Body of pancreas (tissue), 4 donors: ENCODE results near the gene CA5B. TPM values are rescaled to one million over a fixed set of nuclear protein-coding genes. Genes with fewer than 3 reads are reported as not detected.
"Not testable (repeated sequence)": the region's sequence is repeated elsewhere in the genome, so short reads cannot be mapped to it uniquely, and the experiment has no call there.

Source experiments
- ATAC-seq: fragments of 150-250 bp; one replicate; pipeline ENCODE4 v1.9.1; 2016
- DNase-seq, 4 donors: peaks; one replicate each; pipeline ENCODE4 v3.0.0-alpha.2; 2019
- H3K27ac ChIP-seq, 4 donors: fragments of 200-600 bp; sonication (generic); 1 replicate in 3 of 4; 2 replicates in 1 of 4; pipeline versions ENCODE4 v1.5.1 to v1.6.1; 2016 to 2019; ENCODE audit warnings: mild to moderate bottlenecking in 1 of 4, mixed read lengths in 1 of 4, moderate library complexity in 1 of 4
- H3K27me3 ChIP-seq, 2 donors: fragments of 200-600 bp; sonication (generic); one replicate each; pipeline ENCODE4 v1.6.0; 2016; ENCODE audit warnings: mild to moderate bottlenecking in 1 of 2
- H3K36me3 ChIP-seq, 2 donors: fragments of 200-600 bp; sonication (generic); replicated peaks in 1 of 2; 2 replicates each; pipeline ENCODE4 v1.5.1; 2016; ENCODE audit warnings: low read depth in 2 of 2; ENCODE audit not compliant: insufficient read depth in 1 of 2
- H3K4me1 ChIP-seq: fragments of 200-600 bp; sonication (generic); one replicate; pipeline ENCODE4 v1.6.0; 2016
- H3K4me3 ChIP-seq, 2 donors: fragments of 200-600 bp; sonication (generic); 1 replicate in 1 of 2; 2 replicates in 1 of 2; pipeline ENCODE4 v1.5.1; 2016 to 2019
- H3K9me3 ChIP-seq, 3 donors: fragments of 200-600 bp; sonication (generic); 1 replicate in 2 of 3; 2 replicates in 1 of 3; pipeline ENCODE4 v1.5.1; 2016
- POLR2A ChIP-seq, 3 donors: fragments of 450-650 bp; IDR thresholded peaks; one replicate each; pipeline ENCODE4 v1.6.1; 2016; ENCODE audit warnings: antibody characterized with exemption in 3 of 3, mild to moderate bottlenecking in 2 of 3
- WGBS, 2 donors: methylation state at CpG; one replicate each; pipeline ENCODE4 v1.1.5; 2017; 5-methylcytosine and 5-hydroxymethylcytosine counted together
- intact Hi-C: fragments of 100-400 bp; cut with DNase I; formaldehyde crosslinking; loops from one replicate; pipeline ENCODE4 v1.15.1; 2023
- total RNA-seq, 2 donors: library from RNA; depleted of rRNA; stranded (reverse); fragments of >200 nt; gene quantifications; one replicate each; pipeline ENCODE4 v1.1.0, GENCODE V29; 2016
- TF ChIP-seq, protein P1 (sequence below), 7 experiments: fragments of 450-650 bp in 4 of 7; fragments of 200-600 bp in 3 of 7; sonication (generic) in 3 of 7; IDR thresholded peaks; one replicate each; pipeline ENCODE4 v1.5.1; 2016 to 2019; ENCODE audit warnings: antibody characterized with exemption in 7 of 7

The CA5B gene
- total RNA-seq, 2 donors from 2014 or later: 6.2 to 6.6 TPM

- H3K4me1 ChIP-seq: no peaks in the 10 kb centered on the region
- TF ChIP-seq POLR2A (IDR thresholded peaks at IDR 0.05): no peak
- TF ChIP-seq, protein P1, sequence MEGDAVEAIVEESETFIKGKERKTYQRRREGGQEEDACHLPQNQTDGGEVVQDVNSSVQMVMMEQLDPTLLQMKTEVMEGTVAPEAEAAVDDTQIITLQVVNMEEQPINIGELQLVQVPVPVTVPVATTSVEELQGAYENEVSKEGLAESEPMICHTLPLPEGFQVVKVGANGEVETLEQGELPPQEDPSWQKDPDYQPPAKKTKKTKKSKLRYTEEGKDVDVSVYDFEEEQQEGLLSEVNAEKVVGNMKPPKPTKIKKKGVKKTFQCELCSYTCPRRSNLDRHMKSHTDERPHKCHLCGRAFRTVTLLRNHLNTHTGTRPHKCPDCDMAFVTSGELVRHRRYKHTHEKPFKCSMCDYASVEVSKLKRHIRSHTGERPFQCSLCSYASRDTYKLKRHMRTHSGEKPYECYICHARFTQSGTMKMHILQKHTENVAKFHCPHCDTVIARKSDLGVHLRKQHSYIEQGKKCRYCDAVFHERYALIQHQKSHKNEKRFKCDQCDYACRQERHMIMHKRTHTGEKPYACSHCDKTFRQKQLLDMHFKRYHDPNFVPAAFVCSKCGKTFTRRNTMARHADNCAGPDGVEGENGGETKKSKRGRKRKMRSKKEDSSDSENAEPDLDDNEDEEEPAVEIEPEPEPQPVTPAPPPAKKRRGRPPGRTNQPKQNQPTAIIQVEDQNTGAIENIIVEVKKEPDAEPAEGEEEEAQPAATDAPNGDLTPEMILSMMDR (IDR thresholded peaks at IDR 0.05): no peak
- no peak overlapping the region for H3K4me3 ChIP-seq
- no peak for DNase-seq
- WGBS, 2 donors: 50 to 60% methylated on average over 4 to 5 of the region's 5 CpGs
- peak overlapping the region in 1 of 4 donors; percentile 39 for H3K27ac ChIP-seq
- ATAC-seq: no peak
- intact Hi-C loops: no loop called here
- H3K36me3 ChIP-seq: no peaks in the 10 kb centered on the region
- no peaks in the 10 kb centered on the region for H3K9me3 ChIP-seq
- H3K27me3 ChIP-seq: no peaks in the 10 kb centered on the region
Observed at GRCh38 chrX:15750611-15751154, 12.6 kb downstream of the CA5B start.

- Histone ChIP-seq H3K9me3 (no peaks in the 10 kb centered on the region), H3K36me3 (no peaks in the 10 kb centered on the region), H3K27me3 (no peaks in the 10 kb centered on the region), H3K4me3 (no peak overlapping the region), H3K4me1 (no peaks in the 10 kb centered on the region), H3K27ac (peak overlapping the region in 1 of 4 donors; percentile 28)
- TF ChIP-seq, protein P1 (IDR thresholded peaks at IDR 0.05): no peak
- TF ChIP-seq POLR2A (IDR thresholded peaks at IDR 0.05): no peak
- DNase-seq: no peak
- no peak for ATAC-seq
- 48 to 75% methylated on average over 4 of the region's 4 CpGs for WGBS, 2 donors
- intact Hi-C loops: no loop called here
Observed at GRCh38 chrX:15751155-15751819, 13.2 kb downstream of the CA5B start.

GRCh38 chrX:15755091-15755490 lies 17.0 kb downstream of the CA5B start:
- Histone ChIP-seq H3K4me1 (no peaks in the 10 kb centered on the region), H3K9me3 (no peaks in the 10 kb centered on the region), H3K27ac (no peak overlapping the region), H3K4me3 (no peak overlapping the region), H3K36me3 (no peaks in the 10 kb centered on the region), H3K27me3 (no peaks in the 10 kb centered on the region)
- intact Hi-C loops: no loop called here
- no peak for TF ChIP-seq POLR2A (IDR thresholded peaks at IDR 0.05)
- TF ChIP-seq, protein P1 (IDR thresholded peaks at IDR 0.05): no peak
- WGBS, 2 donors: 80 to 94% methylated on average over 2 of the region's 2 CpGs
- no peak for DNase-seq
- no peak for ATAC-seq

- Histone ChIP-seq H3K4me3 (no peak overlapping the region), H3K9me3 (no peaks in the 10 kb centered on the region), H3K4me1 (no peaks in the 10 kb centered on the region), H3K27me3 (no peaks in the 10 kb centered on the region), H3K36me3 (no peaks in the 10 kb centered on the region), H3K27ac (no peak overlapping the region)
- 50 to 67% methylated on average over 1 to 4 of the region's 4 CpGs for WGBS, 2 donors
- intact Hi-C loops: no loop called here
- DNase-seq (no peak), ATAC-seq (no peak)
- TF ChIP-seq, protein P1 (IDR thresholded peaks at IDR 0.05): no peak
- no peak for TF ChIP-seq POLR2A (IDR thresholded peaks at IDR 0.05)
Observed at GRCh38 chrX:15758140-15758539, 20.1 kb downstream of the CA5B start.

DNA sequence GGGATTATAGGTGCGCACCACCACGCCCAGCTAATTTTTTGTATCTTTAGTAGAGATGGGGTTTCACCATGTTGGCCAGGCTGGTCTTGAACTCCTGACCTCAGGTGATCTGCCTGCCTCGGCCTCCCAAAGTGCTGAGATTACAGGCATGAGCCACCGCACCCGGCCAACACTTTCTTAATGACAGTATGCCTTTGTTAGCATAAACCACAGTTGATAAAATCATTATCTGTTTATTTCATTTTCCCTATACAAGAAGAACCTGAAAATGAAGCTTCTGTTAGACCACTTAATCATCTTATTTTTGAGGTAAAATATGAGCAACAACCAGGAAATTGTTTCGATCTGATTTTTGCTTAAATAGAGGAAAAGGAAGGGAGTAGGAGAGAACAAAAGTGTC lies 21.8 kb downstream of the CA5B start:
- H3K27me3 ChIP-seq, H3K4me1 ChIP-seq, H3K9me3 ChIP-seq, H3K36me3 ChIP-seq, intact Hi-C loops, H3K27ac ChIP-seq, H3K4me3 ChIP-seq, DNase-seq, ATAC-seq: not testable (repeated sequence)
- WGBS, 2 donors: 73 to 89% methylated on average over 4 to 6 of the region's 6 CpGs
